Fibroblast of skin of right quadriceps (primary cell): ENCODE results near the gene SSX4B.
"Not testable (repeated sequence)": the region's sequence is repeated elsewhere in the genome, so short reads cannot be mapped to it uniquely, and the experiment has no call there.

Source experiments
- DNase-seq: peaks from one replicate; pipeline ENCODE4 v3.0.0-alpha.2; 2013

SSX4B gene

DNA sequence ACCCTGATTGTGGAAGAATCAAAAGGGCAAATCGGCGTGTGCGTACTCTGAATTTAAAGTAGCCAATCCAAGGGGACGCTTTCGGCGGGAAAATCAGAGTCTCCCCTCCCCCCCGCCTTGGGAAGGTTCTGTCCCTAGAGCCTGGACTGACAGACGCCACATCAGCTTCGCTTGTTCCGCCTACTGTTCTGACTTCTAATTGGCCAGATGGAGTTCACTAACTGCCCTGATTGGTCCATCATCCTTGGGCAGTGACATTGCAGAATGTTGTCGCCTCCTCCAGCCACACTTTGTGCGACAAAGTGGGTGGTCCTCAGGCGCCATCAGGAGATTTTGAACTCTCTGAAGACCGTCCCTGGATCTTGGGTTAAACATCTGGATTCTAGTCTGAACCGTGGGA is at the start of gene SSX4B:
TSS of gene SSX4B (minus strand) at position 101 of the 400 bp plus-strand sequence. CDS start 588 bp downstream, outside the sequence.
- DNase-seq = not testable (repeated sequence)

- no peak for DNase-seq
These were observed 48.8 kb upstream of the SSX4B start for GRCh38 chrX:48460606-48461005.

GRCh38 chrX:48460031-48460430 is 48.3 kb upstream of the SSX4B start:
- no peak for DNase-seq

DNA sequence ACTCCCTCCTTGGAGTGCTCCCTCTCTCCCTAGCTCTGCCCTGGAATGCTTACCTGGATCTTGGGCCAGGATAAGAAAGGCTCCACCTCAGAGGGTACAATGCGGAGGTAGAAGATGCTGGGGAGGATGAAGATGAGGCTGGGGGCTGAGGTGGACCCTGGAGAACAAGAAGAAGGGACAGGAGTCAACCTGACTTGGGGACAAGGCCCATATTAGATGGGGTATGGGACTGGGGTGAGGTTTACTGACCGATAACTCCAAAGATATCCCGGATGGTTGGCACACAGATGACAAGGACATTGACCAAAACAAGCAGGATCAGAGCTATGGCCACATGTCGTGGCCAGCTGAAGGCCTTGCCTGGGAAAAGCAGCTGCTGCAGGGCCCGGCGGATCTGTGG is 47.7 kb upstream of the SSX4B start:
- no peak for DNase-seq

DNA sequence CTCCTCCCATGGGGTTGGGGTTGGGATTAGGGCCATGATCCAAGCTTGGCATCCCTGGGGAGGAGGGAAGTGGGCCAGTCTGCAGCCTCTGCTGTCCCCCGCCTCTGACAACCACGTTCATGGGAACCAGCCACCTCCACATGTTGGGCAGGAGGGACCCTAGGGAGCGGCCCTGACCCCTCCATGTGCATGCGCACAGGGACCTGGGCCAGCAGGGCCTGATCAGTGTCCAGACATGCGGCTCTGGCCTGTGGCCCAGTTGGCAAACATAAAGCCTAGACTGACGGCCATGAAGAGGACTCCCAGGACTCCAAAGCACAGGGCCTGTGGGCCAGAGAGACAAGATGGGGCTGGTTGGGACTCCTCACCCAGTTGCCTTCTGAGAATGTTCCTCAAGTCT is 47.0 kb upstream of the SSX4B start:
- no peak for DNase-seq

DNA sequence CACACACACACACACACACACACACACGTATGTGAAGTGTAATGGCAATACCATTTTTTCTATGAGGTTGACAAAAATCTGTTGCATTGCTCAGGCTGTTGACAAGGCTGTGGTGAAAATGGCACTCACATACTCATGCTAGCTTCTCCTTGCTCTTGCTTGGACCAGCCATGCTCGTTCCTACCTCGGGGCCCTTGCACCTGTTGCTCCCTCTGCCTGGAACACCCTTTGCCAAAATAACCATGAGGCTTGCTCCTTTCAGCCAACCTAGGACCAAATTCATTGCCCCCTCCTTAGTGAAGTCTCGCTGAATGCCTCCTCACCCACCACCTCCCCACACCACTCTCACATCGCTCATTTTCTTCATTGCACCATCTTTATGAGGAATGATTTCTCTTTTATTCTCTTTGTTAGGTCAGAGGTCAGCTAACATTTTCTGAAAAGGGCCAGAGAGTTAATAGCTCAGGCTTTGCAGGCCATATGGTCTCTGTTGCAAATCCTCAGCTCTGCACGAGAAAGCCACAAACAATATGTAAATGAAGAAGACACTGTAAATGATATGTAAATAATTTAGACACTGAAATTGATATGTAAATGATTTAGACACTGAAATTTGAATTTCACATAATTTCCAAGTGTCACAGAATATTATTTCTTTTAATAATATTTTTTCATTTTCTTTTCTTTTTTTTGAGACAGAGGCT is 45.0 kb upstream of the SSX4B start:
- no peak for DNase-seq

- DNase-seq = no peak
These were observed 39.9 kb upstream of the SSX4B start for GRCh38 chrX:48451708-48452107.

DNA sequence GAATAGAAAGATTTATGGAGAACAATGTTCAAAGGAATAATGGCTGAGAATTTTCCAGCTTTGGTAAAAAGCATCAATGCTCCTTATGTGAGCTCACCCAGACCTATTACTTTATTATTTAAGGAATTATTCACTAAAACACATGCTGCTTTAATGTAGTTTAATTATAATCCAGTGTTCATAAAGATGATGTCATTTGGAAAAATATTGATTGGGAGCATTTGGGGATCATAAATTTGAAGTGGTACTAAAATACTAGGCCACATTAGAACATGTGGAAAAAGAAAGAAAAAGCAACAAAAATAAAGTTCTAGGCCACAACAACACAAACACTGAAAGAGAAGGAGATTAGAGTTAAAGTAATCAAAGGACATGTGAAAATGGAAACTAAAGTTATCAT is 38.3 kb upstream of the SSX4B start:
- DNase-seq = no peak

DNA sequence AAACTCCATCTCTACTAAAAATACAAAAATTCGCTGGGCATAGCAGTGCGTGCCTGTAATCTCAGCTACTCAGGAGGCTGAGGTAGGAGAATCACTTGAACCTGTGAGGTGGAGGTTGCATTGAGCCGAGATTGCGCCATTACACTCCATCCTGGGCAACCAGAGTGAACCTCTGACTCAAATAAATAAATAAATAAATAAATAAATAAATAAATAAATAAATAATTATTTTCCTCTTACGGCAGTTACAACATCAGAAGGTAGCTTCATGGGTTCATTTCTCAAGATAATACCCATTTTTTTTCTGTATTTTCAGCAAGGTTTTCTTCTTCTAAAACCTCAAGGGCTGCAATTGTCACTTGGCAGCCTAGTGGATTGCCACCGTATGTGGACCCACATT is 35.4 kb upstream of the SSX4B start:
- DNase-seq = not testable (repeated sequence)

- not testable (repeated sequence) for DNase-seq
These were observed 22.0 kb upstream of the SSX4B start for GRCh38 chrX:48433713-48434112.

GRCh38 chrX:48430166-48430565 is 18.4 kb upstream of the SSX4B start:
- DNase-seq = not testable (repeated sequence)

DNA sequence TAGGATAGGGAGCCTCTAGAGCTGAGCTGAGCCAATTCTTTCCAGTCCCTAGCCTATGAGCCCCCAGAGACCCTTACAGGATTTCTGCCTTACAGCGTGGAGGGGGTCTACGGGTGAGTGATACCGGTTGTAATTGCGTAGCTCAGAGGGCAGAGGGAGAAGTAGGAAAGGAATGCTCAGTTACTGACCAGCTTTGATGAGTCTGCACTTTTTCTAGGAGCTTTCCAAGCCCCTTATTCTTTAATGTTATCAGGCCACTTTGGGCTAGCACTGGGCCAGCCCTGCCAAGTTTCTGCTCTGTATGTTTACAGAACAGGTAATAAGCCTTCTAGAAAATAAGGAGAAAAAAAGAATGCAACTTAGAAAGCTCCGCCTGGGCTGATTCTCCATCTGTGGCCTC is 17.8 kb upstream of the SSX4B start:
- not testable (repeated sequence) for DNase-seq

DNA sequence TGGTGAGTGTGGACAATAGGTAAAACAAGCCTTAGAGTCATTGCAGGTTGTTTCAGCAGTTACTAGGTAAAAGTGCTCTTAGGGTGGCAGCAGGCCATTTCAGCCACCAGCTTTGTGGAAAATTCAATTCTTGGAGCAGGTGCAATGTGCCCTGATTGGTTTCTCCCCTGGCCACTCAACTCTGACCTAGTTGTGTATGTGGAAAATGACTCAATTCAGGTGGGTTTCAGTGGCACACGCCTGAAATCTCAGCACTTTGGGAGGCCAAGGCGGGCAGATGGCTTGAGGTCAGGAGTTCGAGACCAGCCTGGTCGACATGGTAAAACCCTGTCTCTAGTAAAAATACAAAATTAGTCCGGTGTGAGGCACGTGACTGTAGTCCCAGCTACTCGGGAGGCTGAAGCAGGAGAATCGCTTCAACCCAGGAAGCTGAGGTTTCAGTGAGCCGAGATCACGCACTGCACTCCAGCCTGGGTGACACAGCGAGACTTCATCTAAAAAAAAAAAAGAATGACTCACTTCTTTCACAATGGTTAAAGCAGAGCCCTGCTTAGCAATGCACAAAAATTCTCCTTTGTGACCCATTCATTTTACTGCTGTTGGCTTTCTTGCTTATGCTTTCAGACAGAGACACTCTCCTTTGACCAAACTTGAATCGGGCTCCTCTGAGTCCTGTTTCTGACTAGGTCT is 15.4 kb upstream of the SSX4B start:
- not testable (repeated sequence) for DNase-seq

GRCh38 chrX:48397825-48398224 is 13.9 kb downstream of the SSX4B start:
- not testable (repeated sequence) for DNase-seq

DNA sequence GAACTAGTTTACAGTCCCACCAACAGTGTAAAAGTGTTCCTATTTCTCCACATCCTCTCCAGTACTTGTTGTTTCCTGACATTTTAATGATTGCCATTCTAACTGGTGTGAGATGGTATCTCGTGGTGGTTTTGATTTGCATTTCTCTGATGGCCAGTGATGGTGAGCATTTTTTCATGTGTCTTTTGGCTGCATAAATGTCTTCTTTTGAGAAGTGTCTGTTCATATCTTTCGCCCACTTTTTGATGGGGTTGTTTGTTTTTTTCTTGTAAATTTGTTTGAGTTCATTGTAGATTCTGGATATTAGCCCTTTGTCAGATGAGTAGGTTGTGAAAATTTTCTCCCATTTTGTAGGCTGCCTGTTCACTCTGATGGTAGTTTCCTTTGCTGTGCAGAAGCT is 14.8 kb downstream of the SSX4B start:
- DNase-seq = not testable (repeated sequence)

GRCh38 chrX:48383239-48383638 is 28.5 kb downstream of the SSX4B start, which contains the start of gene SSX4:
Gene SSX4 (plus strand): TSS chrX:48383539. CDS start chrX:48384054, 515 bp downstream.
- not testable (repeated sequence) for DNase-seq

- not testable (repeated sequence) for DNase-seq
These were observed 41.4 kb downstream of the SSX4B start for GRCh38 chrX:48370408-48370807.

DNA sequence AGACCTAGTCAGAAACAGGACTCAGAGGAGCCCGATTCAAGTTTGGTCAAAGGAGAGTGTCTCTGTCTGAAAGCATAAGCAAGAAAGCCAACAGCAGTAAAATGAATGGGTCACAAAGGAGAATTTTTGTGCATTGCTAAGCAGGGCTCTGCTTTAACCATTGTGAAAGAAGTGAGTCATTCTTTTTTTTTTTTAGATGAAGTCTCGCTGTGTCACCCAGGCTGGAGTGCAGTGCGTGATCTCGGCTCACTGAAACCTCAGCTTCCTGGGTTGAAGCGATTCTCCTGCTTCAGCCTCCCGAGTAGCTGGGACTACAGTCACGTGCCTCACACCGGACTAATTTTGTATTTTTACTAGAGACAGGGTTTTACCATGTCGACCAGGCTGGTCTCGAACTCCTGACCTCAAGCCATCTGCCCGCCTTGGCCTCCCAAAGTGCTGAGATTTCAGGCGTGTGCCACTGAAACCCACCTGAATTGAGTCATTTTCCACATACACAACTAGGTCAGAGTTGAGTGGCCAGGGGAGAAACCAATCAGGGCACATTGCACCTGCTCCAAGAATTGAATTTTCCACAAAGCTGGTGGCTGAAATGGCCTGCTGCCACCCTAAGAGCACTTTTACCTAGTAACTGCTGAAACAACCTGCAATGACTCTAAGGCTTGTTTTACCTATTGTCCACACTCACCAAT is 43.9 kb downstream of the SSX4B start:
- not testable (repeated sequence) for DNase-seq

GRCh38 chrX:48359281-48359680 is 52.5 kb downstream of the SSX4B start:
- not testable (repeated sequence) for DNase-seq

DNA sequence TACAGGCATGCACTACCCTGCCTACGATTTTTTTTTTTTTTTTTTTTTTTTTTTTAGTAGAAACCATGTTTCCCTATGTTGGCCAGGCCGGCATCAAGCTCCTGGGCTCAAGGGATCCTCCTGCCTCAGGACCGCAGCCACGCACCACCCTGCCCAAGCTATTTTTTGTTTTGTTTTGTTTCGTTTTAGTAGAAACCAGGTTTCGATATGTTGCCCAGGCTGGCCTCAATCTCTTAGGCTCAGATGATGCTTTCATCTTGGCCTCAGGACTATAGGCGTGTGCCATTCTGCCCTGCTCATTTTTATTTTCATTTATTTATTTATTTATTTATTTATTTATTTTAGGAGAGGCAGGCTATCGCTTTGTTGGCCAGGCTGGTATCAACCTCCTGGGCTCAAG is 54.1 kb downstream of the SSX4B start:
- no peak for DNase-seq

GRCh38 chrX:48356315-48357094 is 55.3 kb downstream of the SSX4B start, which contains the start of gene SSX3:
Gene SSX3 (minus strand): TSS chrX:48356703. CDS start chrX:48355249, 1,454 bp downstream.
- not testable (repeated sequence) for DNase-seq
